NB4 (cell line): Measurements from ENCODE around the gene ISYNA1.

Experiments used
- DNase-seq: peaks from one replicate; pipeline ENCODE4 v3.0.0; 2010; ENCODE audit warnings: low read depth
- H3K4me3 ChIP-seq: one replicate; pipeline ENCODE4 v1.5.1; 2011; ENCODE audit warnings: mild to moderate bottlenecking, low read depth, low read length, moderate library complexity
- CTCF ChIP-seq: IDR thresholded peaks from one replicate; pipeline ENCODE4 v1.5.1; 2012; ENCODE audit warnings: low read depth, low read length
- MAX ChIP-seq: IDR thresholded peaks from 2 replicates; pipeline ENCODE4 v1.6.1; 2011; ENCODE audit warnings: low read depth, low read length
- MYC ChIP-seq: IDR thresholded peaks from 2 replicates; pipeline ENCODE4 v1.6.1; 2011; ENCODE audit warnings: low read depth, low read length
- POLR2A ChIP-seq: IDR thresholded peaks from 2 replicates; pipeline ENCODE4 v1.6.1; 2011; ENCODE audit warnings: mild to moderate bottlenecking; ENCODE audit not compliant: insufficient read length; ENCODE audit errors: extremely low read depth

The ISYNA1 gene

GRCh38 chr19:18475762-18476331 lies 37.9 kb upstream of the ISYNA1 start:
- TF ChIP-seq CTCF (no peak), POLR2A (no peak), MAX (no peak), MYC (no peak)

GRCh38 chr19:18475004-18475453 lies 37.1 kb upstream of the ISYNA1 start:
- TF ChIP-seq MAX (no peak), POLR2A (no peak), MYC (no peak), CTCF (no peak)
- DNase-seq, result no peak
- no peak overlapping the region for H3K4me3 ChIP-seq

More at GRCh38 chr19:18475762-18476331, 37.9 kb upstream of the ISYNA1 start:
- DNase-seq, result no peak
- H3K4me3 ChIP-seq, result no peak overlapping the region

- H3K4me3 ChIP-seq, result no peak overlapping the region
- no peak for DNase-seq
- no peak for TF ChIP-seq POLR2A
- no peak for TF ChIP-seq CTCF
- TF ChIP-seq MYC, result no peak
- TF ChIP-seq MAX, result no peak
Observed at GRCh38 chr19:18474366-18474887, 36.5 kb upstream of the ISYNA1 start.

- H3K4me3 ChIP-seq, result no peak overlapping the region
- TF ChIP-seq POLR2A (no peak), CTCF (no peak), MAX (no peak), MYC (no peak)
- DNase-seq, result no peak
Observed at GRCh38 chr19:18473706-18474087, 35.8 kb upstream of the ISYNA1 start.

GRCh38 chr19:18473003-18473705 lies 35.2 kb upstream of the ISYNA1 start:
- TF ChIP-seq CTCF (no peak), MAX (no peak), MYC (no peak), POLR2A (no peak)
- no peak overlapping the region for H3K4me3 ChIP-seq
- no peak for DNase-seq
